Mucosa of descending colon (tissue), 3 donors: ENCODE measurements around the gene EFCAB12. TPM values are rescaled to one million over a fixed set of nuclear protein-coding genes. Genes with fewer than 3 reads are reported as not detected.

ENCODE experiments used
- ATAC-seq: fragments of 200-7000 bp; cut with Tn5 transposase; one replicate; pipeline ENCODE4 v1.9.1; 2020; ENCODE audit warnings: mild to moderate bottlenecking, moderate library complexity
- DNase-seq, 3 donors: peaks; one replicate each; pipeline ENCODE4 v3.0.0-alpha.2; 2020
- H3K36me3 ChIP-seq: fragments of 200-600 bp; one replicate; pipeline ENCODE4 v1.8.0; 2021; ENCODE audit warnings: low read depth, mild to moderate bottlenecking
- H3K4me1 ChIP-seq: fragments of 200-600 bp; one replicate; pipeline ENCODE4 v1.8.0; 2021; ENCODE audit warnings: low read depth, mild to moderate bottlenecking
- H3K4me3 ChIP-seq: fragments of 200-600 bp; one replicate; pipeline ENCODE4 v1.8.0; 2021; ENCODE audit warnings: mild to moderate bottlenecking
- H3K9me3 ChIP-seq: fragments of 200-600 bp; one replicate; pipeline ENCODE4 v1.8.0; 2021; ENCODE audit warnings: mild to moderate bottlenecking
- intact Hi-C, 2 donors: fragments of 100-400 bp; cut with DNase I in 1 of 2; cut with micrococcal nuclease in 1 of 2; formaldehyde crosslinking; loops; one replicate each; pipeline versions ENCODE4 v1.11.0 to v1.11.1; 2022; cut with DNase I, micrococcal nuclease
- total RNA-seq, 3 donors: library from RNA; stranded (reverse); fragmentation: NEBNext Ultra II Directional in 2 of 3; extraction: Animal tissue kit (Norgen Biotek cat#: 25700) in 2 of 3; gene quantifications; one replicate each; pipeline versions ENCODE4 v1.2.1 to v1.2.4, GENCODE V29; 2021 to 2023
- TF ChIP-seq, protein P1 (sequence below): fragments of 200-600 bp; IDR thresholded peaks from one replicate; pipeline ENCODE4 v1.8.0; 2022; ENCODE audit warnings: antibody characterized with exemption, mild to moderate bottlenecking
- donor health status: DM: no; HTN: no; CAD: no; lungs with moderate emphysema.
- donor health status: DM: no; HTN: no; CAD: no.
- donor health status: DM: no; HTN: yes; CAD: no.

The EFCAB12 gene
- total RNA-seq, 3 donors from 2014 or later, result 0.38 to 0.69 (median 0.58) TPM

DNA sequence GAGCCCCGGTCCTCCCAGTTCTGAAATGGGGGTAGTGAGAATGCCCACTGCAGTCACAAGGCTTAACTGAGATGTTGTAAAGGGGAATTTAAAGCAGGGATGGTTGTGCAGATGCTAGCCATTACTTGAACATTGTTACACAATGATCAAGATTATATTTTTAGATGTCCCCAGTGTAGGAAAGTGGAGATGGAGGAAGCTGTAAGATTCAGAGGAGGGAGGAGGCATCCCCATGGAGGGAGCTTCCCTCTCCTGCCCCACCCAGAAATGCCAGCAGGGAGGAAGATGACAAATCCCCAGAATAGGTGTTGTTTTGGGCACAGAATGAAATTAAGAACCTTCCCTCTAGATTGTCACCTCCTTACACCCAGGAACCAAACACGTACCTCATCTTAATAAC, 46.1 kb downstream of the EFCAB12 start:
- ATAC-seq, result no peak
- Histone ChIP-seq H3K4me1 (no peaks in the 10 kb centered on the region), H3K36me3 (no peaks in the 10 kb centered on the region), H3K9me3 (peaks cover 7% of the 10 kb centered on the region), H3K4me3 (no peak overlapping the region)
- intact Hi-C loops, result no loop called here
- no peak for DNase-seq
- TF ChIP-seq, protein P1, sequence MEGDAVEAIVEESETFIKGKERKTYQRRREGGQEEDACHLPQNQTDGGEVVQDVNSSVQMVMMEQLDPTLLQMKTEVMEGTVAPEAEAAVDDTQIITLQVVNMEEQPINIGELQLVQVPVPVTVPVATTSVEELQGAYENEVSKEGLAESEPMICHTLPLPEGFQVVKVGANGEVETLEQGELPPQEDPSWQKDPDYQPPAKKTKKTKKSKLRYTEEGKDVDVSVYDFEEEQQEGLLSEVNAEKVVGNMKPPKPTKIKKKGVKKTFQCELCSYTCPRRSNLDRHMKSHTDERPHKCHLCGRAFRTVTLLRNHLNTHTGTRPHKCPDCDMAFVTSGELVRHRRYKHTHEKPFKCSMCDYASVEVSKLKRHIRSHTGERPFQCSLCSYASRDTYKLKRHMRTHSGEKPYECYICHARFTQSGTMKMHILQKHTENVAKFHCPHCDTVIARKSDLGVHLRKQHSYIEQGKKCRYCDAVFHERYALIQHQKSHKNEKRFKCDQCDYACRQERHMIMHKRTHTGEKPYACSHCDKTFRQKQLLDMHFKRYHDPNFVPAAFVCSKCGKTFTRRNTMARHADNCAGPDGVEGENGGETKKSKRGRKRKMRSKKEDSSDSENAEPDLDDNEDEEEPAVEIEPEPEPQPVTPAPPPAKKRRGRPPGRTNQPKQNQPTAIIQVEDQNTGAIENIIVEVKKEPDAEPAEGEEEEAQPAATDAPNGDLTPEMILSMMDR, result no peak

DNA sequence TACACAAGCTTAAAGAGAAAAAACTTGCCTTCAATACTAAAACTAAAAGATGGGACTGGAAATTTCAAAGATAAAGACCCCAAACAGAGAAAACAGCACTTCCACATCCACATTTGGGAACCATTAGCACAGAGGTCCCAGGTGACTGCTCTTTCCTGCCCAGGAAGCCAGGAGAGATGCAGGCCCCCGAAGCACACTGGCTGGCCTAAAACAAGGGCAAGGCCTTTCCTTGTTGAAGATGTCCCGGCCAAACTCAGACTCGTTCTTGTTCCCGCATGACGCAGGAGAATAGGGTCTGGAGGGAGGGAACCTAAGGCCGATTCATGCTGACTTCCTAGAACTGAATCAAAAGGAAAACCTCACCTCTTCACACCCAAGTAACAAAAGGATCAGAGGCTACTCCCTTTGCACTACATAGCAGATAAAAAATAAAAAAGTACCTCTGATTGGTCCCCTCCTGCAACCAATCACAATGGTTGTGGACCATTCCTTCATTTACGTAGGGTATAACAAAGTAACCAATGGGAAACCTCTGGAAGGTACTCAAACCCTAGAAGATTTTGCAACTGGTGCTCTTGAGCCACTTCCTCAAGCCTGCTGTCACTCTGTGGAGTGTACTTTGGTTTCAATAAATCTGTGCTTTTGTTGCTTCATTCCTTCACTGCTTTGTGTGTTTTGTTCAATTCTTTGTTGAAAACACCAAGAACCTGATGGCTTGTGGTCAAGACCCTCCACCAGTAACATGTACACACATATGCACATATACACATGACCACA, 48.7 kb downstream of the EFCAB12 start:
- Histone ChIP-seq H3K36me3 (no peaks in the 10 kb centered on the region), H3K4me1 (no peaks in the 10 kb centered on the region), H3K4me3 (no peak overlapping the region), H3K9me3 (peaks cover 7% of the 10 kb centered on the region)
- ATAC-seq, result no peak
- no peak for DNase-seq
- TF ChIP-seq, protein P1, result no peak
- intact Hi-C loops, result no loop called here

DNA sequence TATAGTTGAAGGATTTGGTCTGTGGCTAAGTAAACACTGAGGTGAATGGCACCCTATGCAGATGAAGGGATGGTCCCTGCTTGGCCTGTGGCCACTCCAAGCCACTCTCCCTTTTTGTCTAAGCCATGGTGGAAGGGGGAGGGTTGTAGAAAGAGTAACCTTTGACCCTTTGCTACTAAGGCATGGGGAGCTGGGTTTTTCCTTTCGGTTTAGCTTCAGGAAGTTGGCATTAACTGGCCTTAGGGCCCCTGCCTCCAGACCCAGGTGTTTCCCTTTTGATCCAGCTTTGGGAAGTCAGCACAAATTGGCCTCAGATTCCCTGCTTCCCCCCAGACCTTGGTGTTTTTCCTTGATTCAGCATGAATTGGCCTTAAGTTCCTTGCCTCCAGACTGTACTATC, 49.5 kb downstream of the EFCAB12 start:
- TF ChIP-seq, protein P1, result no peak
- H3K4me1 ChIP-seq, result no peaks in the 10 kb centered on the region
- DNase-seq (peak in 1 of 3 donors; percentile 9), ATAC-seq (peak; percentile 71)
- no peak overlapping the region for H3K4me3 ChIP-seq
- peaks cover 7% of the 10 kb centered on the region for H3K9me3 ChIP-seq
- H3K36me3 ChIP-seq, result no peaks in the 10 kb centered on the region
- intact Hi-C loops, result no loop called here

DNA sequence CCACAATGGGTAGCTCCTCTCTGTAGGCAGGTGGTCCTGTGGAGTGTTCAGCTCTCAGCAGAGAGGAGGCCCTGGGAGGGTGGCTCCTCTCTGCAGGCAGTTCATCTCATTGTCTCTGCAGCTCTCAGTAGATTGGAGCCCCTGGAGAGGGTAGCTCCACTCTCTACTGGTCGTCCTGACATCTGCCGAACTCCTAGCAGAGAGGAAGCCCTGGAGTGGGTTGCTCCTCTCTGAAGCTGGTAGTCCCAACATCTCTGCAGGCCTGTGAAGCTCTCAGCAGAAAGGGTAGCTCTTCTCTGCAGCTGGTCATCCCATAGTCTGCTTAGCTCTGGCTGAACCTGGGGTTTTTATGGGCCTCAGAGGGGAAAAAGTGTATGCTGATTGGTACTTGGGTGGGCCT, 50.8 kb downstream of the EFCAB12 start:
- intact Hi-C loops, result no loop called here
- H3K36me3 ChIP-seq, result no peaks in the 10 kb centered on the region
- H3K9me3 ChIP-seq, result peaks cover 7% of the 10 kb centered on the region
- H3K4me1 ChIP-seq, result no peaks in the 10 kb centered on the region
- TF ChIP-seq, protein P1, result no peak
- DNase-seq (no peak), ATAC-seq (no peak)
- no peak overlapping the region for H3K4me3 ChIP-seq

DNA sequence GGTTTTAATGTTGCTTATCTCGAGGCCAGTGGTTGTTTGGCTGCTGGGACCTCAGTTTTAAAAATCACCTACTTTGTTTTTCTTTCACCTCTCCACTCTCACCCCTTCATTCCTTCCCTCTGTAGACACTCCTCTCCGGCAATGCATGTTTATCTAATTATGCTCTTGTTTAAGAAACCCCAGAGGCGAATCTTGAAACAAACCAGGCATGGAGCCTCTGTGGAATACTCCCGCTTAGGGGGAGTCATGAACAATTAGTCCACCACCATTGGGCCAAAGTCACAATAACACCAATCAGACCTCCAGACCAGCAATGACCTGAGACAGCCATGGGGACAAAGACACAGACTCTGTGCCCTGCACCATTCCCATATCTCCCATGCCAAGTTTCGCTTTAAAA, 53.3 kb downstream of the EFCAB12 start:
- ATAC-seq (no peak), DNase-seq (no peak)
- TF ChIP-seq, protein P1, result no peak
- H3K36me3 ChIP-seq, result no peaks in the 10 kb centered on the region
- no peak overlapping the region for H3K4me3 ChIP-seq
- H3K9me3 ChIP-seq, result peaks cover 5% of the 10 kb centered on the region
- intact Hi-C loops, result no loop called here
- H3K4me1 ChIP-seq, result no peaks in the 10 kb centered on the region
